Esophagus squamous epithelium (tissue), 4 donors: Measurements from ENCODE around the gene LMO1.

ENCODE experiments used
- CTCF ChIP-seq, 6 experiments: fragments of 450-650 bp in 4 of 6; fragments of 200-600 bp in 2 of 6; sonication (generic) in 2 of 6; IDR thresholded peaks; one replicate each; pipeline ENCODE4 v1.5.1; 2016 to 2019; ENCODE audit warnings: antibody characterized with exemption in 6 of 6, mild to moderate bottlenecking in 4 of 6, moderate library complexity in 4 of 6
- POLR2A ChIP-seq, 4 donors: fragments of 450-650 bp; IDR thresholded peaks; one replicate each; pipeline ENCODE4 v1.6.1; 2017; ENCODE audit warnings: antibody characterized with exemption in 4 of 4, mild to moderate bottlenecking in 4 of 4, moderate library complexity in 3 of 4

DNA sequence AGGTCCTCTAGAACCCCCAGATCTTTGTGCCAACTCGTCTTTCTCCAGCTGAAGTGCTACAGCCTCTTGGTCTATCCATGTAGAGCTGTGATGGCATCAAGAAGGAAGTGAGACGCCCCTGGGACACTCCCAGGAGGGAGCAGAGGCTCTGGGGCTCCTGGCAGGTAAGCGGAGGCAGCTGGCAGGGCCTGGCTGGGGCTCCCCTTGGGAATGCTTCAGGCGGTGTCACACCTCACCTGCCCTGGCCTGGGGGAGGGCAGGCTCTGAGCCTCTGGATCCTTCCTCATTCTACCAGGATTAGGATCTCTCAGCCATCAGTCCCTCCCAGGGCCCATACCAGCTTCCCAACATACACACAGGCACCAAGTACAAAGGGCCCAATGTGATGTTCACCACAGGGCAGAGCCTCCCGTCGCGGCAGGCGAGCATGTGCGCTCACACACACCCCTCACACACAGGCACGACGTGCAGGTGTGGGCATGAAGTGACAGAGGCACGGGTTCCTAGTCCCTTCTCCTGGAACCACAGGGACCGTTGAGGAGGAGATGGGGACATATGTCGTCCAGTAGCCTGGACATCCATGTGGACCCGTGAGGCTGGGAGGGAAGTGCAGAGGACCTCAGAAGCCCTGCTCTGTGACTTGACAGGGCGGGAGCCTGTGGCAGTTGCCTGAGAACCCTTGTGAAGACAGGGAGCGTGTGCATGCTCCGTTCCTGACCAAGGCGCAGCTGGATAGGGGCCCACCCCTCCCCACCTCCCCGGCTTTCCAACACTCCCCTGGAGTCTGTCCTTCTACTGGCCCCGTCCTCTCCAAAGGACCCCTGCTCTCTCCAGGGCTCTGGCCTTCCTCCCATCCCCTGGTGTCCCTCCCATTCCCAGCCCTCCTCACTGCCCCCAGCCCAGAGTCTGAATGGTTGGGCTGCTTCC is 32.5 kb downstream of the LMO1 start:
- no peak for TF ChIP-seq POLR2A (IDR thresholded peaks at IDR 0.05)
- no peak for TF ChIP-seq CTCF (IDR thresholded peaks at IDR 0.05)
